Measurements from ENCODE around the gene SPNS2.

Gene SPNS2

GRCh38 chr17:4548721-4549531 is 50.2 kb downstream of the SPNS2 start:
- FAIRE-seq (no peak), DNase-seq (ENCODE audit: low spot score) (no peak)

DNA sequence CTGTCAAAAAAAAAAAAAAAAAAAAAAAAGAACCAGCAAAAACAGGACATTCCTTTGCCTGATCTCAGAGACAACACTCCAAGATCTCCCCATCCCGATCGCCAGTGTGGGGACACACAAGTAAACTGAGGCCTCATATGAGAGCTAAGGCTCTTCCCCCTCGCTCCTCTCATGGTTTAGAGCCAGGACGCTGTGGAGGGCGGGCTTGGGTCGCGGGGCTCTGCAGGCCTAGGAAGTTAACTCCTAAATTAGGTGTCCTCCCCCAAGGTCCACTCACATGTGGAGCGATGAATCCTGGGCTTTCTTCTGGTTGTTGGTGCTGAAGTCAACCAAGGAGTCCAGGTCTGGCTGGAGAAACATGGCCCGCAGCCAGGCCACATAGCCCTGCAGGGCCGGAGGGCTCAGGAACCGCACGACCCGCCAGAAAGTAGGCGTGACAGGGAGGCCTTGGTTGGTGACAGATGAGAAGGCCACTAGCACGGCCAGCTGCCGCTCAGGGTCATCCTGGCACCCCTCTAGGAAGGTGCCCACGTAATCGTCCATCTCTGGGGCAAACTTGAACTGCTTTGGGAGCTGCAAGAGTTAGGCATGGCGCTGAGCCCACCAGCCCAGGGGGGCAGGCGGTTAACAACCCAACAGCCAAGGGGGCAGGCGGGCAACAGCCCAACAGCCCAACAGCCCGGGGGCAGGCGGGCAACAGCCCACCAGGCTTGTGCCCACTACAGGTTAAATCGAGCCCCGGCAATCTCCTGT is 51.3 kb downstream of the SPNS2 start:
- DNase-seq (ENCODE audit: low spot score) (no peak), FAIRE-seq (no peak)

GRCh38 chr17:4550534-4551039 is 51.9 kb downstream of the SPNS2 start:
- FAIRE-seq (no peak), DNase-seq (ENCODE audit: low spot score) (no peak)

DNA sequence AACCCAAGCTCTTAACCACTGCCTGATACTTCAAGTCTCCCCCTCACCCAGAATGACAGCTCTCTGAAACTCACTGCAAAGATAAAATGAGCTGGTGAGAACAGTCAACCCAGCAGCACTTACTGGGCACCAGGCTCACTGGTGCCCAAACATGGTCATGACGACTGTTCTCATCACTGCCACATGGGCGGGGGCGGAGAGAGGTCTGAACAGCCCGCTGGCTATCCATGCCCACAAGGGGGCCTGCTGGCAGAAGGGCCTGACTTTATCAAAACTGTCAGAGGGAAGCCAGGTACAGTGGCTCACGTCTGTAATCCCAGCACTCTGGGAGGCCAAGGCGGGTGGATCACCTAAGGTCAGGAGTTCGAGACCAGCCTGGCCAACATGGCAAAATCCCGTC is 52.5 kb downstream of the SPNS2 start:
- DNase-seq (ENCODE audit: low spot score) = no peak
- no peak for FAIRE-seq

- FAIRE-seq (no peak), DNase-seq (ENCODE audit: low spot score) (no peak)
These were observed 53.3 kb downstream of the SPNS2 start for GRCh38 chr17:4551796-4552525.

- FAIRE-seq (no peak), DNase-seq (ENCODE audit: low spot score) (no peak)
These were observed 55.0 kb downstream of the SPNS2 start for GRCh38 chr17:4553669-4554068.

DNA sequence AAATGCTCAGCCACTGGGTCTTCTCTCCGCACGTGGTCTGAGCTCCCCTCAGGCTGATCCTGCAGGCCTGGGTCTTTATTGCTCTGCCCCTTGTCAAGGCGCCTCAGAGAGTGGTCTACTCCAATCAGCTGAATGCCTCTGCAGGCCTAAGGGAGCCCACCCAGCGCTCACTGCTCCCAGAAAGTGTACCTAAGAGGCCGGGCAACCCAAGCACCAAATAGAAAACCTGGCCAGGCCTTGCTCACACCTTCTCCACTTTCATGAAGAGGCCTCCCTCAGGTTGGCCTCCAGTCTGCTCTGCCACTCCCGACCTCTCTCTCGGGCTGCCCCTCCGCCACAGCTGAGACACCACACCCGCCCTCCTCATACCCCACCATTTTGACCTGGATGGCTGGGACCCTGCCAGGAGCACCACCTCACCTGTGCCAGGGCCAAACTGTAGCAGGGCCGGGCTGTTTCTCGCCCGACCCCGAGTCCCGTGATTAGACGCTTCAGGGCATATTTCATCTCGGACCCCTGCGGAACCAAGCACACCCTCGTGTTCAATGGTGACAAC is 55.8 kb downstream of the SPNS2 start:
- no peak for DNase-seq (ENCODE audit: low spot score)
- FAIRE-seq = no peak

- FAIRE-seq (peak; percentile 62), DNase-seq (ENCODE audit: low spot score) (peak; percentile 84)
These were observed 56.5 kb downstream of the SPNS2 start, which contains the start of gene MYBBP1A for GRCh38 chr17:4554997-4555799. Gene MYBBP1A, minus strand, starts transcription at chr17:4555384. Its CDS starts 60 bp downstream, at chr17:4555324.

DNA sequence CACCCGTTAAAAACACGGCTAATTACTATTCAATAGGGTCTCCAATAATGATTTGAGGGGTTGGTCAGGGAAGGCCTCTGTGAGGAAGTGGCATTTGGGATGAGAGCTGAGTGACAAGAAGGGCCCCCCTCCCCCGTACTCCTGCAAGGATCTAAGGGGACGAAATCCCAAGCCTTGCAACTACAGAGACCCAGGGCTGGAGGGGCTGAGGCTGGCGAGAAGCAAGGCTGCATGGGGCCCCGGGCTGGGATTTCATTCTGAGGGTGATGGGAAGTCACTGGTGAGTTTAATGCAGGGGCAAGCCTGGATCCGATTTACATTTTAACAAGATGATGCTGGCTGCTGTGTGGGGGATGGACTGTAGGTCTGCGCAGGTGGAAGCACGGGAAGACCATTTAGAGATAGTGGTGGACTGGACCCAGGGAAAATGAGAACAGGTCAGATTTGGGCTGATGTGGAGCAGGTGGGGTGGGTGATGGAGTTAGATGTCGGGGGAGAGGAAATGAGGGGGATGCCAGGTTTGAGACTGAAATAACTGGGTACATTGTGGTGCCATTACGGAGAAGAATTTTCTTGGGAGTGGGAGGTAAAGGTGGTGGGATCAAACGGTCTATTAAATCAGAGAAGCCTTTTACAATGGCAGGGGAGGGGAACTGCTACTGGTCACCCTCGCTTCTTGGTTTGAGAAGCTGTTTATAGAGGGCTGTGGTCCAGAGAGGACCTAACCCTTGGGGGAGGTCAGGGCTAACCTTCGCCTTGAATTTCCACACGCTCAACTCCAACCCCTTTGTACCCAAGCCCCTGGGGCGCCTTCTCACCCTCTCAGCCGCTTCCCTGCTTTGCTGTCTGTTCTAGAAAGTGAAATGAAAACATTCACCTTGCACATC is 57.4 kb downstream of the SPNS2 start:
- DNase-seq (ENCODE audit: low spot score) (no peak), FAIRE-seq (no peak)

DNA sequence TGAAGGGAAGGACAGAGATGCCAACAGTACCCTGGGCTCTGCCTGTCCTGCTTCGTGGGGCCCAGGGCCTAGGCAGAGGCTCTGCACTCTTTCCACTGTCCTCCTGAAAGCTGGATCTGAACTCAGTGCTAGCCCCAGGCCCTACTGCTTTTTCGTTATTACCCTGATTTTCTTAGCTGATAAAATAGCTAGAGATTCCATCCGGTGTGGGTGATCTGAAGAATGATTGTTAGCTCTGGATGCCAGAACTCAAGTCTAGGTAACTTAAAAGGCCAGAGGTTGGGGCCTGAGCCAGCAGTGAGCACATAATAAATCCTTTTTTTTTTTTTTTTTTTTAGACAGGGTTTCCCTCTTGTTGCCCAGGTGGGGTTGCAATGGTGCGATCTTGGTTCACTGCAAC is 58.3 kb downstream of the SPNS2 start:
- FAIRE-seq = no peak
- DNase-seq (ENCODE audit: low spot score) = no peak

- DNase-seq (ENCODE audit: low spot score) (no peak), FAIRE-seq (no peak)
These were observed 59.1 kb downstream of the SPNS2 start for GRCh38 chr17:4557626-4558346.

- DNase-seq (ENCODE audit: low spot score) (no peak), FAIRE-seq (no peak)
These were observed 59.8 kb downstream of the SPNS2 start for GRCh38 chr17:4558347-4558971.

DNA sequence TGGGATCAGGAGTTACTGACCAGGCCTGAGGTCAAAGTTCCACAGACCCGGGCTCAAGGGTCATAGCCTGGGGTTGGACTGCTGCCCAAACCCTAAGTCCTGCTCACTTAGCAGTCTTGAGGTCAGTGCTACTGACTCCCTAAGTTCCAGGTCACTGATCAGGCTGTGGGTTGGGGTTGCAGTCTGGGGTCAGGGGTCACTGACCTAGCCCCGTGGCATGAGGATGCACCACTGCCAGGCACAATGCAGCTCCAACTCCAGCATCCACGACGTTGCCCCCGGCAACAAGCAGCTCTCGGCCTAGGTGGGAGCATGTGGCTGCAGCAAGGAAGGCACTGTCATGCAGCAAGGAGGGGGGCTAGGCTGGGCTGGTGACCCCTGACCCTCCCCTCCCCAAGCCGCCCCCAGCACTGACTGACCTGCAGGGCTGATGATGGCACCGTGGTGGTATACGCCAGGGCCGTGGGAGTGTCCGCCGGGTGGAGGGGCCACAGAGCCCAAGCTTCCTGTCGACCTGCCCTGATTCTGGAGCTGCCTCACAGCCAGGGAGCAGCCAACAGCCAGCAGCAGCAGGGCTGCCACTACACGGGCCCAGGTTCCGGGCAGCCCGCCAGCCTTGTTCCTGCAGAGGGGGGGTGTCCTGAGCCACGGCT is 60.6 kb downstream of the SPNS2 start:
- DNase-seq (ENCODE audit: low spot score) (no peak), FAIRE-seq (no peak)

GRCh38 chr17:4559966-4560365 is 61.3 kb downstream of the SPNS2 start:
- no peak for DNase-seq (ENCODE audit: low spot score)
- FAIRE-seq = no peak

- FAIRE-seq (no peak), DNase-seq (ENCODE audit: low spot score) (no peak)
These were observed 61.7 kb downstream of the SPNS2 start, which contains the start of gene GGT6 for GRCh38 chr17:4560421-4560820. Gene GGT6, minus strand, starts transcription at chr17:4560577. Its CDS starts 56 bp downstream, at chr17:4560521.

DNA sequence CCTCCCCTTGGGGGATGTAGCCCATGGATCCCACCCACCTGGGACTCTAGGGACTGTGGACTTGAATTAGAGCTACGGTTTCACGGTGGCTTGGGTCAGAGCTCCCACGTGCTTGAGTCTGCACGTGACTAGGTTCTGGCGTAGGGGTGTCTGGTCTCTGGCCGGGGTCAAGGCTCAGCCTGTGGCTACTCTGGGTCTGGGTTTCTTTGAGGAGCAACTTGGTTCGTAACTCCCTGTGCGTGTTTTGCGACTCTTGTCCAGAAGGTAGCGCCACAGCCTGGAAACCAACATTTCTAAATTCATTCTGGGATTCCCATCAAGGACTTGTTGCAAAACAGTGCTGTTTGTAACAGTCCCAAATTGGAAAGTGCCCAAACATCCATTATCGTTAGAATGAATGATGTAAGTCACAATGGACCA is 62.2 kb downstream of the SPNS2 start:
- no peak for FAIRE-seq

GRCh38 chr17:4562015-4562969 is 63.6 kb downstream of the SPNS2 start:
- no peak for DNase-seq (ENCODE audit: low spot score)
- FAIRE-seq = no peak

More for the DNA sequence above, 62.2 kb downstream of the SPNS2 start:
- DNase-seq (ENCODE audit: low spot score) = no peak
